AML-193 (cell line): ENCODE results near the gene SKAP1.
"Not testable (repeated sequence)": the region's sequence is repeated elsewhere in the genome, so short reads cannot be mapped to it uniquely, and the experiment has no call there.

ENCODE experiments used
- DNase-seq, 2 experiments: peaks; one replicate each; lab custom pipeline; 2025; lab: John Stamatoyannopoulos, UW

SKAP1 gene

GRCh38 chr17:48285614-48286013, 144.4 kb downstream of the SKAP1 start:
- DNase-seq = no peak

GRCh38 chr17:48283907-48284306, 146.1 kb downstream of the SKAP1 start:
- DNase-seq = no peak

GRCh38 chr17:48283411-48283810, 146.6 kb downstream of the SKAP1 start:
- DNase-seq = no peak

- DNase-seq = no peak
Measured at GRCh38 chr17:48282303-48282702, 147.7 kb downstream of the SKAP1 start.

- no peak for DNase-seq
Measured at GRCh38 chr17:48278760-48279491, 151.1 kb downstream of the SKAP1 start.

GRCh38 chr17:48276776-48277175, 153.2 kb downstream of the SKAP1 start:
- no peak for DNase-seq

- no peak for DNase-seq
Measured at GRCh38 chr17:48270899-48271298, 159.1 kb downstream of the SKAP1 start.

GRCh38 chr17:48269209-48269608, 160.8 kb downstream of the SKAP1 start:
- DNase-seq = no peak

GRCh38 chr17:48263731-48264035, 166.3 kb downstream of the SKAP1 start:
- DNase-seq = no peak

GRCh38 chr17:48262982-48263730, 166.9 kb downstream of the SKAP1 start:
- peak; percentile 19 to 47 for DNase-seq

- peak; percentile 71 to 73 for DNase-seq
Measured at GRCh38 chr17:48261297-48261880, 168.6 kb downstream of the SKAP1 start.

GRCh38 chr17:48259694-48260291, 170.2 kb downstream of the SKAP1 start:
- DNase-seq = peak; percentile 17 to 44

GRCh38 chr17:48258331-48258730, 171.7 kb downstream of the SKAP1 start:
- no peak for DNase-seq

GRCh38 chr17:48255759-48256158, 174.3 kb downstream of the SKAP1 start:
- DNase-seq = no peak

GRCh38 chr17:48254896-48255295, 175.1 kb downstream of the SKAP1 start:
- no peak for DNase-seq

- no peak for DNase-seq
Measured at GRCh38 chr17:48253975-48254374, 176.0 kb downstream of the SKAP1 start.

GRCh38 chr17:48251950-48252349, 178.1 kb downstream of the SKAP1 start:
- DNase-seq = no peak

- no peak for DNase-seq
Measured at GRCh38 chr17:48250949-48251348, 179.1 kb downstream of the SKAP1 start.

GRCh38 chr17:48250059-48250458, 180.0 kb downstream of the SKAP1 start:
- not testable (repeated sequence) for DNase-seq

- no peak for DNase-seq
Measured at GRCh38 chr17:48247603-48248002, 182.4 kb downstream of the SKAP1 start.

- no peak for DNase-seq
Measured at GRCh38 chr17:48247038-48247437, 183.0 kb downstream of the SKAP1 start.

GRCh38 chr17:48246612-48247011, 183.4 kb downstream of the SKAP1 start:
- DNase-seq = no peak
